ENCODE data around the gene BPIFB3. TPM values are rescaled to one million over a fixed set of nuclear protein-coding genes. Genes with fewer than 3 reads are reported as not detected.
"Not testable (repeated sequence)": the region's sequence is repeated elsewhere in the genome, so short reads cannot be mapped to it uniquely, and the experiment has no call there.

The BPIFB3 gene
- total RNA-seq, 4 donors from 2014 or later, result not detected

GRCh38 chr20:33093582-33093981 lies 39.9 kb downstream of the BPIFB3 start:
- intact Hi-C loops (cut with DNase I; ENCODE audit: low total_unique reads) (no loop called here), in situ Hi-C loops (cut with MboI; ENCODE audit: low sequenced_read_pairs in 4 of 4) (no loop called here)

GRCh38 chr20:33095249-33095648 lies 41.5 kb downstream of the BPIFB3 start:
- H3K4me1 ChIP-seq, result no peaks in the 10 kb centered on the region
- no peaks in the 10 kb centered on the region for H3K27me3 ChIP-seq
- in situ Hi-C loops (cut with MboI; ENCODE audit: low sequenced_read_pairs in 4 of 4), result no loop called here
- DNase-seq, result no peak
- H3K4me3 ChIP-seq, result no peak overlapping the region
- H3K9me3 ChIP-seq, result no peaks in the 10 kb centered on the region
- H3K36me3 ChIP-seq, result no peaks in the 10 kb centered on the region
- TF ChIP-seq CTCF (IDR thresholded peaks at IDR 0.05 in 4 of 5, conservative IDR thresholded peaks at IDR 0.05 in 1 of 5) (no peak), POLR2A (IDR thresholded peaks at IDR 0.05) (no peak)
- intact Hi-C loops (cut with DNase I; ENCODE audit: low total_unique reads), result no loop called here
- H3K27ac ChIP-seq, result no peak overlapping the region
- no peak for ATAC-seq

More at GRCh38 chr20:33093582-33093981, 39.9 kb downstream of the BPIFB3 start:
- Histone ChIP-seq H3K27ac (no peak overlapping the region), H3K4me1 (no peaks in the 10 kb centered on the region), H3K4me3 (no peak overlapping the region), H3K36me3 (no peaks in the 10 kb centered on the region), H3K27me3 (no peaks in the 10 kb centered on the region), H3K9me3 (no peaks in the 10 kb centered on the region)
- no peak for DNase-seq
- TF ChIP-seq CTCF (IDR thresholded peaks at IDR 0.05 in 4 of 5, conservative IDR thresholded peaks at IDR 0.05 in 1 of 5) (no peak), POLR2A (IDR thresholded peaks at IDR 0.05) (no peak)
- no peak for ATAC-seq

- H3K4me1 ChIP-seq; intact Hi-C loops (cut with DNase I; ENCODE audit: low total_unique reads); ATAC-seq; in situ Hi-C loops (cut with MboI; ENCODE audit: low sequenced_read_pairs in 4 of 4); H3K27me3 ChIP-seq; H3K36me3 ChIP-seq; H3K27ac ChIP-seq; H3K4me3 ChIP-seq; H3K9me3 ChIP-seq; DNase-seq: not testable (repeated sequence)
- TF ChIP-seq CTCF (IDR thresholded peaks at IDR 0.05 in 4 of 5, conservative IDR thresholded peaks at IDR 0.05 in 1 of 5), result peak in 2 of 5 experiments; percentile 18 to 29
These were observed 42.3 kb downstream of the BPIFB3 start for GRCh38 chr20:33095902-33096584.

- intact Hi-C loops (cut with DNase I; ENCODE audit: low total_unique reads), result no loop called here
- Histone ChIP-seq H3K4me1 (no peaks in the 10 kb centered on the region), H3K9me3 (no peaks in the 10 kb centered on the region), H3K4me3 (no peak overlapping the region), H3K27me3 (no peaks in the 10 kb centered on the region), H3K27ac (no peak overlapping the region), H3K36me3 (no peaks in the 10 kb centered on the region)
- ATAC-seq, result no peak
- in situ Hi-C loops (cut with MboI; ENCODE audit: low sequenced_read_pairs in 4 of 4), result no loop called here
- DNase-seq, result no peak
- no peak for TF ChIP-seq POLR2A (IDR thresholded peaks at IDR 0.05)
- no peak for TF ChIP-seq CTCF (IDR thresholded peaks at IDR 0.05 in 4 of 5, conservative IDR thresholded peaks at IDR 0.05 in 1 of 5)
These were observed 43.3 kb downstream of the BPIFB3 start for GRCh38 chr20:33097001-33097400.

Measured in gastrocnemius medialis (tissue), 4 donors.